Glutamatergic neuron (in vitro differentiated cells): ENCODE measurements around the gene IFI35. TPM values are rescaled to one million over a fixed set of nuclear protein-coding genes. Genes with fewer than 3 reads are reported as not detected.

ENCODE experiments used
- DNase-seq: peaks from one replicate; pipeline ENCODE4 v3.0.0; 2022
- H3K27ac Mint-ChIP-seq: one replicate; pipeline ENCODE4 v1.8.0; 2020; ENCODE audit warnings: mild to moderate bottlenecking, mixed read lengths, inconsistent platforms; ENCODE audit not compliant: unreplicated experiment
- H3K27me3 Mint-ChIP-seq: one replicate; pipeline ENCODE4 v1.8.0; 2020; ENCODE audit warnings: mild to moderate bottlenecking, moderate library complexity, mixed read lengths, inconsistent platforms; ENCODE audit not compliant: unreplicated experiment
- H3K36me3 Mint-ChIP-seq: one replicate; pipeline ENCODE4 v1.8.0; 2020; ENCODE audit warnings: mild to moderate bottlenecking, mixed read lengths, inconsistent platforms; ENCODE audit not compliant: unreplicated experiment
- H3K4me1 Mint-ChIP-seq: one replicate; pipeline ENCODE4 v1.8.0; 2020; ENCODE audit warnings: mild to moderate bottlenecking, low read depth, mixed read lengths, inconsistent platforms; ENCODE audit not compliant: unreplicated experiment
- H3K4me3 Mint-ChIP-seq: one replicate; pipeline ENCODE4 v1.8.0; 2020; ENCODE audit warnings: mild to moderate bottlenecking, mixed read lengths, inconsistent platforms; ENCODE audit not compliant: unreplicated experiment
- H3K9me3 Mint-ChIP-seq: one replicate; pipeline ENCODE4 v1.8.0; 2020; ENCODE audit warnings: mild to moderate bottlenecking, moderate library complexity, mixed read lengths, inconsistent platforms; ENCODE audit not compliant: unreplicated experiment
- CTCF ChIP-seq: fragments of 200-600 bp; sonication (generic); IDR thresholded peaks from one replicate; pipeline ENCODE4 v1.5.0; 2021; ENCODE audit not compliant: partially characterized antibody, unreplicated experiment
- total RNA-seq: library from RNA; stranded (reverse); fragmentation: NEBNext Ultra II Directional; extraction: Animal tissue kit (Norgen Biotek cat#: 25700); gene quantifications from one replicate; pipeline ENCODE4 v1.2.1, GENCODE V29; 2021; ENCODE audit not compliant: unreplicated experiment

The IFI35 gene
- total RNA-seq, 1 donor from 2014 or later: not detected

GRCh38 chr17:43013296-43013695, 6.7 kb downstream of the IFI35 start:
- no peak for DNase-seq
- no peak for TF ChIP-seq CTCF
- peaks cover 11% of the 10 kb centered on the region for H3K27me3 Mint-ChIP-seq
- H3K36me3 Mint-ChIP-seq: no peaks in the 10 kb centered on the region
- H3K4me1 Mint-ChIP-seq: peaks cover 2% of the 10 kb centered on the region
- no peak overlapping the region for H3K4me3 Mint-ChIP-seq
- peak overlapping the region; percentile 68 for H3K27ac Mint-ChIP-seq
- peaks cover 6% of the 10 kb centered on the region for H3K9me3 Mint-ChIP-seq

- Mint-ChIP-seq H3K27ac (no peak overlapping the region), H3K27me3 (peaks cover 14% of the 10 kb centered on the region), H3K4me3 (no peak overlapping the region), H3K9me3 (peaks cover 6% of the 10 kb centered on the region), H3K4me1 (peaks cover 9% of the 10 kb centered on the region), H3K36me3 (no peaks in the 10 kb centered on the region)
- DNase-seq: no peak
- no peak for TF ChIP-seq CTCF
These were observed 7.5 kb downstream of the IFI35 start for GRCh38 chr17:43014020-43014648.

- peaks cover 17% of the 10 kb centered on the region for H3K27me3 Mint-ChIP-seq
- DNase-seq: no peak
- no peak for TF ChIP-seq CTCF
- no peak overlapping the region for H3K27ac Mint-ChIP-seq
- peaks cover 15% of the 10 kb centered on the region for H3K4me1 Mint-ChIP-seq
- peaks cover 7% of the 10 kb centered on the region for H3K9me3 Mint-ChIP-seq
- no peaks in the 10 kb centered on the region for H3K36me3 Mint-ChIP-seq
- no peak overlapping the region for H3K4me3 Mint-ChIP-seq
These were observed 8.3 kb downstream of the IFI35 start for GRCh38 chr17:43014649-43015542.

- peaks cover 14% of the 10 kb centered on the region for H3K27me3 Mint-ChIP-seq
These were observed 9.0 kb downstream of the IFI35 start for GRCh38 chr17:43015579-43015978.

More at GRCh38 chr17:43015579-43015978, 9.0 kb downstream of the IFI35 start:
- no peaks in the 10 kb centered on the region for H3K36me3 Mint-ChIP-seq
- H3K9me3 Mint-ChIP-seq: peaks cover 7% of the 10 kb centered on the region
- TF ChIP-seq CTCF: no peak
- H3K4me3 Mint-ChIP-seq: no peak overlapping the region
- H3K27ac Mint-ChIP-seq: no peak overlapping the region
- DNase-seq: no peak
- H3K4me1 Mint-ChIP-seq: peaks cover 18% of the 10 kb centered on the region
